Measurements from ENCODE around the gene SH2B3.
A peak's percentile ranks its signal among the peaks of the same experiment; 100 is the strongest.
"Not testable (repeated sequence)": the region's sequence is repeated elsewhere in the genome, so short reads cannot be mapped to it uniquely, and the experiment has no call there.

Gene SH2B3

DNA sequence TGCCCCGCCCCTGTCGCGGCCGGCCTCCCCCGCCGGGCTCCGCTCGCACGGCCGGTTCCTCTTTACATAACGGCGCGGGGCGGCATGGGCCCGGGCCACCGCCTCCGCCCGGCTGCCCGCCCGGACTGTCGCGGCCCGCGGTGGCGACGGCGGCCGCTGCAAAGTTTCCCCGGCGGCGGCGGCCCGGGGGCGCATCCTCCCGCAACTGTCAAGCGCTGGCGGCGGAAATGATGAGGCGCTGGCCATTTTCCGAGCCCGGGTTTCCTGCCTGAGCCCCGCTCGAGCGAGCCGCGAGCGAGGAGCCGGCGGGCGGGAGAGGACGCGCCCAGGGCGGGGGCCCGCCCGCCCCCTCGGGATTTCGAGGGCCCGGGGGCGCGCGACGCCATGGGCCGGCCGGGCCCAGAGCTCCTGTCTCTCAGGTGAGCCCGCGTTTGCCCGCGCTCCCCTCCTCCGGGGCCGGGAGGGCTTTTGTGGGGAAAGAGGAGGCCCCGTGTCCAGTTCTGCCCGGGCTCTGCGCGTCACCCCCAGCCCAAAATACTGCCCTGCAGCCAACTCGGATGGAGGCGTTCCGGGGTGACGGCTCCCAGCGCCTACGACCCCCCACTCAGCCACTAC lies at the start of gene SH2B3:
TSS of gene SH2B3 (plus strand) at position 65 of the 615 bp plus-strand sequence. CDS start 12,223 bp downstream, outside the sequence.
- peak; percentile 83 for DNase-seq

DNA sequence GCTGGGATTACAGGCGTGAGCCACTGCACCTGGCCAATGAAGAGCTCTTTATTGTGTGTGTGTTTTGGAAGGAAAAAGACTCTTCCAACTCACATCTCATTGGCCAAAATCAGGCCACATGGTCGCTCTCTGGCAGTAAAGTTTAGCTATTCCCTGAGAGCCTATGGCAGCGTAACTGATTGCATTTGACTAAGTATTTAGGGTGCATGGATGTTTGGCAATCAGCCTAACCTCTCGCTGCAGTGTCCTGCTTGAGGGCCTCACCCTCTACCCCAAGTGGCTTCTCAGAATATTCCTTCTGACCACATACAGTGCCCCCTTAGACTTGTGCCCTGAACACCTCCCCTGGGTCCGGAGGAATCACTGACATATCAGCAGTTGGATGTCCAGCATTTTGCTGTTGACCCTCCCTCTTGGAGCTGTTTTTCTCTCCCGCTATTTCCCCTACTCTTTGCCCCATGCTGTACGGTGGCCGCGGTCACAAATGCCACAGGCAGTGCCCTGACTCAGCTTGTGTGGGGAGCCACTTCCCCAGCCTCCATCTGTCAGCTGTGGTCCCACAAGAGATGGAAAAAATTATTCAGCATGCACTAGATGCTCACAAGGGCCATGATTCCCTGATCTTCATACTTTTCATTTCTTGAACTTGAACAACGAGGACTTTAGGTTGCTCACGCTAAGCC lies 46.4 kb upstream of the SH2B3 start:
- no peak for DNase-seq

GRCh38 chr12:111359914-111360276 lies 45.8 kb upstream of the SH2B3 start:
- DNase-seq, result no peak

DNA sequence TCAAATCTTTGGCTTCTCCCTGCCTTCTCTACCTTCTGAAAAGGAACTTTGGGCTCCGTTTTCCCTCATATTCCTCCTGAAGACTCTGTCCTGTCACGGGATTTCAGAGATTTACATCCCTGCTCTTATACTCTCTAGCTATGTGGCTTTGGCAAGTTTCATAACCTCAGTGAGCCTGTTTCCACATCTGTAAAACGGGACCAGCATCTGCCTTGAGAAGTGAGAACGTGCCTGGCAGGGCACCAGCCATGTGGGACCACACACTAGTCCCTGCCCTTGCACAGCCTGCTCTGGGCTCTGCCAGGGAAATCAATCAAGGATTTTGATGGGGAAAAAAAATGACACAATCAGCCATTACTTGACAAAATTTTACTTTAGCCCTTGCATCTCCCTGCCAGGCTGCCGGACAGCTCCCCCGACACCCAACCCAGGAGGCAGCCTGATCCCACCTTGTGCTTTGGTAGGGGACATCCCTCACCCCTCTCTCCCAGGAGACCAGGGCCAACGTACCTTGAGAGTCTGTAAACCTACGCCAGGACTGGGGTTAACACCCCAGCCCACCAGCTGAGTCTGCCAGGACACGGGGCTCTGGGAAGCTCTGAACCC lies 45.3 kb upstream of the SH2B3 start:
- DNase-seq, result no peak

DNA sequence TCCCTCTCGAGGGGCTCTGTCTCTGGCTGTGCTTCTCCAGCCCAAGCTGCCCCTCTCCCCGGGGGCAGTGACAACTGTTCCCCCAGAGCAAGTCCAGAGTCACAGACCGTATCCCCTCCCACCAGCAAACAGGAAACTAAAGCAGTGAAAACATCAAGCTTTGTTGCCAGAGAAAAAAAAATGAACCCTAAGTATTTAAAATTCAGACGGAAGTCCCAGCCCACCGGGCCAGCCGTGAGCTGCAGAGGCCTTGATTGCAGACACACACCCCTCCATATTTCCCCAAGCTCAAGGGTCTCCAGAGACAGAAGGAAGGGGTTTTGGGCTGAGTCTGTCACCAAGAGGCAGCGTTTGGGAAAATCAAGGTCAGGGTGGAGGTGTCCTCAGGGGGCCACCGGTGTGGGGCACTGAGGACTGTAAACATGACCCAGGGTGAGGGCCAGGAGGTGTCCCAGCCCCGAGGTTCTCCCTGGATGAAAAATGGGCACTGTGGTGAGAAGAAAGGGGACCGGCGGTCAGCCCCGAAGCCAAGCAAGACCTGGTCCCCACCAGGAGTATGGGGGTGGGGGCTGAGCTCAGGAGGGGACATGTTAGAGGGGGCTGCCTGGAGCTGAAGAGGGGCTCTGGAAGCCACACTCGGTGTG lies 44.5 kb upstream of the SH2B3 start:
- no peak for DNase-seq

DNA sequence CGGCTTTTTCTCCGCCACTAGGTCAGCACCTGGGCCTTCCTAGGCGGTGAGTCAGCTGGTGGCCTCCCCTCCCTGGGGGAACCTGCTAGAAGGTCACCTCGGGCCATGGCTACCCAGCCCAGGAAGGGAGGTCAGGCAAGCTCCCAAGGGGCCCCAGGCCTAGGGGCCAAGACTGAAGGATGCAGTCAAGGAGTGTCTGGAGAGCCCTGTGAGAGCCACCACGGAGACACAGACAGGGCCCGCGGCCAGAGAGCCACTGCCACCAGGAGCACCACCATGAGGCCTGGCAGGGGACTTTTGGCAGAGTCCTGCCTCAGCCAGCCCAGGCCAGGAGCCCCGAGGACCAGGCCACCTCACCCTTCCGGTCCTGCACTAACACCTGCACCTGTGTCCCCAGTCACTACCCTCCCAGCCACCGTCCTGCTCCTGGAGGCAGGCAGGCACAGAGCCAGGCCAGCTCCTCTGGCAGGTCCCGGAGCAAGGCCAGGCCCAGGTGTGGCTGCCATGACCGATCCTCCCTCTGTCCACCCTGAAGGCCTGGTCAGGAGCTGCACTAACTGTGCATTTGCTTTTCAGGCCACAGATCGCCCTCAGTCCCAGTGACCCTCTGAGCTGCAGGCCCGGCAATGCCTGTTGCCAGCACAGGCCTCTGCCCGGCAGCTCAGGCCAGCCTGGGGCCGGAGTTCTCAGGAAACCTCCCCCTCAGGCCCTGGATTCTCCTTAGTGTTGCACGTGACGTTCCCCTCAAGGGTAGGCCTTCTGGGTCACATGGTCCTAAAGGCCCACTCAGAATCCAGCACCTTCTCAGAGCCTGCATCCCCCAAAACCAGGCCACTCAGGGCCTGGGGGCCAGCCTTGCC lies 43.8 kb upstream of the SH2B3 start:
- no peak for DNase-seq

DNA sequence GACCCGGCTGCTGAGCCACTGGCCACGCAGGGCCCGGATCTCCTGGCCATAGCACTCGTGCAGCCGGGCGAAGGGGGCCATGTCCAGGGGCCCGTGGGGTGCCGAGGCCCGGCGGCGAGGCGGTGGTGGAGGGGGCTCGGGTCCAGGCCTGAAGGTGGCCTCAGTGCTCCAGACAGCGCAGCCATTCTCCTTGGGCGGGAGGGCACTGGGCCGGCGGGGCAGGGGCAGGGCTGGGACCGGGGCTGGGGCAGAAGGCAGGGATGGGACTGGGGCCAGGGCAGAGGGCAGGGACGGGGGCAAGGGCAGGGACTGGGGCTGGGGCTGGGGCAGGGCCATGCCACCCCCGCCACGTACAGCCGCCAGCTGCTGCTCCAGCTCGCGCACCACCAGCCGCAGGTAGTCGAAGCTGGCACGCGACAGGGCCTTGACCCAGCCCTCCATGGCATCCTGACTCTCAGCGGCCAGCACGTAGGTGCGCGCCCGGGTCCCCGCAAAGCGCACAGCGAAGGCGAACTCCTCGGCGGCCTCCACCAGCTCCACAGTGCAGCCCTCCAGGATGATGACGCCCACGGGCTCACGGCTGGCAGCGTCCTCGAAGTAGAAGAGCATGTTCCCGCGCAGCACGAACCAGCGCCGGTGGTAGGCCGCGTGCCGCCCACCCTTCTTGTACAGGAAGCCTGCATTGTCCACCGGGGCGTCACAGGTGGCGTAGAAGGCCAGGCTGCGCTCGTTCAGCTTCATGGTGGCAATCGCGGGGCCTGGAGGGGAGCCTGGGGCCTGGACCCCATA lies 42.8 kb upstream of the SH2B3 start:
- no peak for DNase-seq

DNA sequence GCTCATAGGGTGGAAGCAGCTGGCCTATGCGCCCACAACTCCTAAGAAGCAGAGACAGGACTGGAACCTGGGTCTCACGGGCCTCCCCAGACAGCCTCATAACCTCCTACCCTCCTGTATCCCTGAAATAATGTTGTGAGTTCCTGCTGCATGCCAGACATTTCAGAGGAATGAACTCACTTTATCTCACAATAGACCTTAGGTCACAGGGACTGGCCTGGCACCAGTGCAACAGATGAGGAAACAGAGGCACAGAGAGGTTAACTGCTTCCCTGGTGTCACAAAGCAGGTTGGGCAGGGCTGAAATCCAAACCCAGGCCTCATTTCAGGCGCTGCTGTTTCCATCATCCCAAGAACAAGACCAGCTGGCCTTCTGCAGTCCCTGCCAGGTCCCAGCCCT lies 42.1 kb upstream of the SH2B3 start:
- no peak for DNase-seq

DNA sequence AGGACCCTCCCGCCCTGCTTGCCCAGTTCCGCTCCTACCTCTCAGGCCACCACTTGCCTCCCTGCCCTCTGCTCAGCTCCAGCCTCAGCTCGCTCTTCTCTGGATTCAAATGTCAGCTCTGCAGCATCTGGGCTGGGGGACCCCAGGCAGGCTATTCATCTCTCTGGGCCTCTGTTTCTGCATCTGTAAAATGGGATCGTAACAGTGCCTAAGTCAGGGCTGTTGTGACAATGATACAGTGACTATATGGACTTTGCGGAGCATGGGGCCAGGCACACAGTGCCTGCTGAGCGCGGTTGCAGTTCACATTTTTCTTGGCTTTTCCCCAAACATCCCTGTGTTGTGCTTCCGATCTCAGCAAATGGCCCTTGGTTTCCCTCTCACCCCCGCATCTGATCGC lies 39.6 kb upstream of the SH2B3 start:
- no peak for DNase-seq

- no peak for DNase-seq
These were observed 39.1 kb upstream of the SH2B3 start for GRCh38 chr12:111366583-111366982.

- DNase-seq, result no peak
These were observed 38.0 kb upstream of the SH2B3 start for GRCh38 chr12:111367661-111368221.

GRCh38 chr12:111368291-111368787 lies 37.4 kb upstream of the SH2B3 start:
- DNase-seq, result peak; percentile 6

GRCh38 chr12:111368788-111369495 lies 36.8 kb upstream of the SH2B3 start, which contains the start of gene PHETA1:
PHETA1 (minus strand) TSS chr12:111369095; CDS start chr12:111363427, 5,668 bp downstream.
- peak; percentile 87 for DNase-seq

- no peak for DNase-seq
These were observed 36.1 kb upstream of the SH2B3 start for GRCh38 chr12:111369496-111370220.

- DNase-seq, result not testable (repeated sequence)
These were observed 32.5 kb upstream of the SH2B3 start for GRCh38 chr12:111373231-111373630.

GRCh38 chr12:111377440-111377839 lies 28.3 kb upstream of the SH2B3 start:
- DNase-seq, result no peak

GRCh38 chr12:111379942-111380554 lies 25.7 kb upstream of the SH2B3 start:
- no peak for DNase-seq

GRCh38 chr12:111384596-111384995 lies 21.1 kb upstream of the SH2B3 start:
- DNase-seq, result no peak

GRCh38 chr12:111386885-111387284 lies 18.8 kb upstream of the SH2B3 start:
- DNase-seq, result no peak

Data from CD4-positive, alpha-beta T cell treated with Interleukin-6 for 4 hours (primary cell).